Panc1 (cell line): Measurements from ENCODE around the gene CORO2A. TPM values are rescaled to one million over a fixed set of nuclear protein-coding genes. Genes with fewer than 3 reads are reported as not detected.

ENCODE experiments used
- ATAC-seq: fragments of 200-7000 bp; cut with Tn5 transposase; 2 replicates; pipeline ENCODE4 v1.9.1; 2020; ENCODE audit warnings: mild to moderate bottlenecking, moderate library complexity
- BruUV-seq: library from RNA; stranded (reverse); fragments of 400-500 nt; replicated peaks from 2 replicates; lab custom pipeline; 2021; lab: Mats Ljungman, UMichigan
- CTCF ChIA-PET: fragments of 300-600 bp; sonication (Branson Sonifier 250); formaldehyde crosslinking; loops from one replicate; lab custom pipeline; 2022; ENCODE audit warnings: antibody characterized with exemption; lab: Charles Lee
- POLR2A ChIA-PET: fragments of 300-600 bp; sonication (Branson Sonifier 250); formaldehyde crosslinking; loops from one replicate; lab custom pipeline; 2022; ENCODE audit warnings: antibody characterized with exemption; lab: Charles Lee
- DNase-seq: peaks from one replicate; pipeline ENCODE4 v3.0.0-alpha.2; 2010; ENCODE audit warnings: low read depth, low spot score
- H3K27ac ChIP-seq: 2 replicates; pipeline ENCODE4 v1.5.1; 2011; ENCODE audit warnings: mild to moderate bottlenecking, low read length, inconsistent platforms
- H3K27me3 ChIP-seq: fragments of 200-500 bp; sonication (Bioruptor generic); 2 replicates; pipeline ENCODE4 v1.6.0; 2014; ENCODE audit warnings: low read length, inconsistent platforms; ENCODE audit not compliant: control insufficient read depth, insufficient read depth
- H3K36me3 ChIP-seq: fragments of 200-500 bp; sonication (Bioruptor generic); 2 replicates; pipeline ENCODE4 v1.5.1; 2014; ENCODE audit warnings: inconsistent platforms, mild to moderate bottlenecking, low read length, moderate library complexity; ENCODE audit not compliant: control insufficient read depth, insufficient read depth
- H3K4me1 ChIP-seq: 2 replicates; pipeline ENCODE4 v1.5.1; 2011; ENCODE audit warnings: inconsistent platforms, mild to moderate bottlenecking, low read length, moderate library complexity; ENCODE audit not compliant: control insufficient read depth, insufficient read depth
- H3K4me3 ChIP-seq, 2 experiments: 2 replicates each; pipeline ENCODE4 v1.5.1; 2011 to 2012; ENCODE audit warnings: low read depth in 2 of 2, low read length in 2 of 2, mild to moderate bottlenecking in 2 of 2, inconsistent platforms in 1 of 2, moderate library complexity in 1 of 2
- H3K9me3 ChIP-seq: fragments of 200-500 bp; sonication (Bioruptor generic); 2 replicates; pipeline ENCODE4 v1.5.1; 2014; ENCODE audit warnings: low read depth, mild to moderate bottlenecking, inconsistent platforms, low read length, moderate library complexity; ENCODE audit not compliant: control insufficient read depth, insufficient read depth
- POLR2AphosphoS5 ChIP-seq: IDR thresholded peaks from 2 replicates; pipeline ENCODE4 v1.6.1; 2012; ENCODE audit warnings: mild to moderate bottlenecking, low read depth, low read length, moderate library complexity
- REST ChIP-seq, 2 experiments: IDR thresholded peaks; 2 replicates each; pipeline ENCODE4 v1.6.1; 2011 to 2012; ENCODE audit warnings: low read depth in 2 of 2, control low read depth in 1 of 2, low read length in 1 of 2, mild to moderate bottlenecking in 1 of 2, moderate library complexity in 1 of 2; ENCODE audit not compliant: insufficient read depth in 1 of 2
- SIN3A ChIP-seq: IDR thresholded peaks from 2 replicates; pipeline ENCODE4 v1.6.1; 2012; ENCODE audit warnings: low read depth, mild to moderate bottlenecking, low read length, moderate library complexity, borderline replicate concordance; ENCODE audit not compliant: insufficient read depth
- TCF7L2 ChIP-seq: IDR thresholded peaks from 2 replicates; pipeline ENCODE4 v1.6.1; 2011; ENCODE audit warnings: mild to moderate bottlenecking, low read depth, low read length, inconsistent platforms
- in situ Hi-C: cut with HindIII; loops from 2 replicates; pipeline ENCODE4 v1.10.0; 2016; ENCODE audit warnings: low sequenced_read_pairs, low pct_unique_long_range_greater_than_20kb
- intact Hi-C: fragments of 100-400 bp; cut with micrococcal nuclease; formaldehyde crosslinking; loops from one replicate; pipeline ENCODE4 v1.10.0; 2022; ENCODE audit not compliant: unreplicated experiment
- total RNA-seq: library from RNA; stranded (reverse); gene quantifications from one replicate; pipeline ENCODE4 v1.2.1, GENCODE V29; 2021; ENCODE audit not compliant: unreplicated experiment
- TF ChIP-seq, protein P1 (sequence below): fragments of 450-650 bp; IDR thresholded peaks from 2 replicates; pipeline ENCODE4 v1.5.1; 2017; ENCODE audit warnings: mild to moderate bottlenecking

The CORO2A gene
- total RNA-seq, 1 experiment from 2014 or later: 2.0 TPM

DNA sequence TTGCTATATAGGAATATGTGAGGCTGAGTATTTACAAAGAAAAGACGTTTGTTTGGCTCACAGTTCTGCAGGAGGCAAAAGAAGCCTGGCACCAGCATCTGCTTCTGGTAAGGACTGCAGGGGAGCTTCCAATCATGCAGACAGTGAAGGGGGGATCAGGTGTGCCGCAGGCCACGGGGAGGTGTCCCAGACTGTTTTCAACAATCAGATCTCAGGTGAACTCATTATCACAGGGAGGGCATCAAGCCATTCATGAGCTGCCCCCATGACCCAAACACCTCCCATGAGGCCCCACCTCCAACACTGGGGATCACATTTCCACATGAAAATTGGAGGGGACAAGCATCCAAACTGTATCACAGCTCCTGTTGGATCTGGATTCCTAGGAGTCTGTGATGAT lies 43.0 kb downstream of the CORO2A start:
- Histone ChIP-seq H3K27ac (no peak overlapping the region), H3K36me3 (no peaks in the 10 kb centered on the region), H3K9me3 (no peaks in the 10 kb centered on the region), H3K4me1 (no peaks in the 10 kb centered on the region), H3K4me3 (no peak overlapping the region), H3K27me3 (no peaks in the 10 kb centered on the region)
- intact Hi-C loops (no loop called here), in situ Hi-C loops (no loop called here)
- CTCF ChIA-PET: no interaction called here
- no TSS peak for BruUV-seq
- ATAC-seq (no peak), DNase-seq (no peak)
- POLR2A ChIA-PET: interaction anchor here (0.7 kb wide), 1 partner anchor 38 kb away, joined by 4 read pairs; no protein-coding TSS in a partner anchor
- TF ChIP-seq TCF7L2: no peak
- TF ChIP-seq, protein P1, sequence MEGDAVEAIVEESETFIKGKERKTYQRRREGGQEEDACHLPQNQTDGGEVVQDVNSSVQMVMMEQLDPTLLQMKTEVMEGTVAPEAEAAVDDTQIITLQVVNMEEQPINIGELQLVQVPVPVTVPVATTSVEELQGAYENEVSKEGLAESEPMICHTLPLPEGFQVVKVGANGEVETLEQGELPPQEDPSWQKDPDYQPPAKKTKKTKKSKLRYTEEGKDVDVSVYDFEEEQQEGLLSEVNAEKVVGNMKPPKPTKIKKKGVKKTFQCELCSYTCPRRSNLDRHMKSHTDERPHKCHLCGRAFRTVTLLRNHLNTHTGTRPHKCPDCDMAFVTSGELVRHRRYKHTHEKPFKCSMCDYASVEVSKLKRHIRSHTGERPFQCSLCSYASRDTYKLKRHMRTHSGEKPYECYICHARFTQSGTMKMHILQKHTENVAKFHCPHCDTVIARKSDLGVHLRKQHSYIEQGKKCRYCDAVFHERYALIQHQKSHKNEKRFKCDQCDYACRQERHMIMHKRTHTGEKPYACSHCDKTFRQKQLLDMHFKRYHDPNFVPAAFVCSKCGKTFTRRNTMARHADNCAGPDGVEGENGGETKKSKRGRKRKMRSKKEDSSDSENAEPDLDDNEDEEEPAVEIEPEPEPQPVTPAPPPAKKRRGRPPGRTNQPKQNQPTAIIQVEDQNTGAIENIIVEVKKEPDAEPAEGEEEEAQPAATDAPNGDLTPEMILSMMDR: no peak
- no peak for TF ChIP-seq POLR2AphosphoS5
- TF ChIP-seq SIN3A: no peak
- no peak for TF ChIP-seq REST (IDR thresholded peaks at IDR 0.05; ENCODE audit: insufficient read depth in 1 of 2, low read depth in 2 of 2, low read length in 1 of 2)

DNA sequence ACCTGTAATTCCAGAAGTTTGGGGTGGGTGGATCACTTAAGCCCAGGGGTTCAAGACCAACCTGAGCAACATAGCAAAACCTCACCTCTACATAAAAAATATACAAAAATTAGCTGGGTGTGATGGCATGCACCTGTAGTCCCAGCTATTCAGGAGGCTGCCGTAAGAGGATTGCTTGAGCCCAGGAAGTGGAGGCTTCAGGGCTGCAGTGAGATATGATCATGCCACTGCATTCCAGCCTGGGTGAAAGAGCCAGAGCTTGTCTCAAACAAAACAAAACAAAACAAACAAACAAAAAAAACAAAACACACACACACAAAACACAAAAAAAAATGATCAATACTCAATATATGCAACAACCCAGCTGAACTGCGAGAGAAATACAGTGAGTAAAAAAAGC lies 44.0 kb downstream of the CORO2A start:
- ATAC-seq: no peak
- intact Hi-C loops (no loop called here), in situ Hi-C loops (no loop called here)
- no peak for TF ChIP-seq TCF7L2
- TF ChIP-seq REST (IDR thresholded peaks at IDR 0.05; ENCODE audit: insufficient read depth in 1 of 2, low read depth in 2 of 2, low read length in 1 of 2): no peak
- no peak for TF ChIP-seq POLR2AphosphoS5
- TF ChIP-seq, protein P1: no peak
- TF ChIP-seq SIN3A: no peak
- Histone ChIP-seq H3K4me3 (no peak overlapping the region), H3K27me3 (no peaks in the 10 kb centered on the region), H3K27ac (no peak overlapping the region), H3K9me3 (no peaks in the 10 kb centered on the region), H3K36me3 (no peaks in the 10 kb centered on the region), H3K4me1 (no peaks in the 10 kb centered on the region)
- ChIA-PET POLR2A (no interaction called here), CTCF (no interaction called here)
- no TSS peak for BruUV-seq
- no peak for DNase-seq
